AG08395 (cell line): Measurements from ENCODE around the gene PHACTR3.

Experiments used
- DNase-seq: peaks from one replicate; pipeline ENCODE4 v3.0.0; 2012; ENCODE audit warnings: mixed read lengths, low spot score

The PHACTR3 gene

GRCh38 chr20:59814840-59815340, 210.6 kb downstream of the PHACTR3 start:
- DNase-seq: no peak

GRCh38 chr20:59816146-59816738, 211.9 kb downstream of the PHACTR3 start:
- no peak for DNase-seq

GRCh38 chr20:59817406-59817805, 213.1 kb downstream of the PHACTR3 start:
- DNase-seq: no peak

- no peak for DNase-seq
Measured at GRCh38 chr20:59817846-59818615, 213.7 kb downstream of the PHACTR3 start.

- DNase-seq: no peak
Measured at GRCh38 chr20:59818911-59819310, 214.6 kb downstream of the PHACTR3 start.

GRCh38 chr20:59819496-59820203, 215.3 kb downstream of the PHACTR3 start:
- no peak for DNase-seq

- no peak for DNase-seq
Measured at GRCh38 chr20:59820204-59821041, 216.1 kb downstream of the PHACTR3 start.

- DNase-seq: no peak
Measured at GRCh38 chr20:59821201-59821600, 216.9 kb downstream of the PHACTR3 start.

GRCh38 chr20:59821788-59822187, 217.4 kb downstream of the PHACTR3 start:
- no peak for DNase-seq

GRCh38 chr20:59822291-59823029, 218.1 kb downstream of the PHACTR3 start:
- no peak for DNase-seq

GRCh38 chr20:59823030-59823423, 218.7 kb downstream of the PHACTR3 start:
- DNase-seq: no peak

GRCh38 chr20:59823491-59824259, 219.3 kb downstream of the PHACTR3 start:
- DNase-seq: no peak

- no peak for DNase-seq
Measured at GRCh38 chr20:59824711-59825562, 220.6 kb downstream of the PHACTR3 start.

- DNase-seq: no peak
Measured at GRCh38 chr20:59825563-59825920, 221.2 kb downstream of the PHACTR3 start.

- no peak for DNase-seq
Measured at GRCh38 chr20:59825944-59826759, 221.8 kb downstream of the PHACTR3 start.

GRCh38 chr20:59827138-59828056, 223.1 kb downstream of the PHACTR3 start:
- DNase-seq: no peak
